Activated CD4-positive, alpha-beta memory T cell treated with anti-CD3 and anti-CD28 coated beads for 36 hours (primary cell): ENCODE results near the gene MLLT6. TPM values are rescaled to one million over a fixed set of nuclear protein-coding genes. Genes with fewer than 3 reads are reported as not detected.
A peak's percentile ranks its signal among the peaks of the same experiment; 100 is the strongest.
"Not testable (repeated sequence)": the region's sequence is repeated elsewhere in the genome, so short reads cannot be mapped to it uniquely, and the experiment has no call there.

Experiments used
- CTCF ChIA-PET: fragments of 350-600 bp; sonication (Branson Sonifier 250); formaldehyde crosslinking; loops from one replicate; lab custom pipeline; 2021; ENCODE audit warnings: antibody characterized with exemption, inconsistent platforms; lab: Charles Lee
- POLR2A ChIA-PET: fragments of 350-600 bp; sonication (Branson Sonifier 250); formaldehyde crosslinking; loops from one replicate; lab custom pipeline; 2021; ENCODE audit warnings: antibody characterized with exemption; lab: Charles Lee
- DNase-seq: peaks from one replicate; pipeline ENCODE4 v3.0.0-alpha.2; 2020
- H3K27ac Mint-ChIP-seq: one replicate; pipeline ENCODE4 v1.8.0; 2021; ENCODE audit warnings: mixed read lengths
- H3K27me3 Mint-ChIP-seq: one replicate; pipeline ENCODE4 v1.8.0; 2021; ENCODE audit warnings: mixed read lengths
- H3K36me3 Mint-ChIP-seq: one replicate; pipeline ENCODE4 v1.8.0; 2021; ENCODE audit warnings: mixed read lengths
- H3K4me1 Mint-ChIP-seq: one replicate; pipeline ENCODE4 v1.8.0; 2021; ENCODE audit warnings: low read depth, mixed read lengths
- H3K4me3 Mint-ChIP-seq: one replicate; pipeline ENCODE4 v1.8.0; 2021; ENCODE audit warnings: mild to moderate bottlenecking, mixed read lengths
- H3K9me3 Mint-ChIP-seq: one replicate; pipeline ENCODE4 v1.8.0; 2021; ENCODE audit warnings: mixed read lengths
- intact Hi-C: fragments of 100-400 bp; cut with micrococcal nuclease; formaldehyde crosslinking; loops from one replicate; pipeline ENCODE4 v1.15.1; 2023
- total RNA-seq, 2 experiments: library from RNA; stranded (reverse); gene quantifications; one replicate each; pipeline ENCODE4 v1.2.3, GENCODE V29; 2021

Gene MLLT6
- total RNA-seq, 2 experiments from 2014 or later: 204 to 221 TPM

DNA sequence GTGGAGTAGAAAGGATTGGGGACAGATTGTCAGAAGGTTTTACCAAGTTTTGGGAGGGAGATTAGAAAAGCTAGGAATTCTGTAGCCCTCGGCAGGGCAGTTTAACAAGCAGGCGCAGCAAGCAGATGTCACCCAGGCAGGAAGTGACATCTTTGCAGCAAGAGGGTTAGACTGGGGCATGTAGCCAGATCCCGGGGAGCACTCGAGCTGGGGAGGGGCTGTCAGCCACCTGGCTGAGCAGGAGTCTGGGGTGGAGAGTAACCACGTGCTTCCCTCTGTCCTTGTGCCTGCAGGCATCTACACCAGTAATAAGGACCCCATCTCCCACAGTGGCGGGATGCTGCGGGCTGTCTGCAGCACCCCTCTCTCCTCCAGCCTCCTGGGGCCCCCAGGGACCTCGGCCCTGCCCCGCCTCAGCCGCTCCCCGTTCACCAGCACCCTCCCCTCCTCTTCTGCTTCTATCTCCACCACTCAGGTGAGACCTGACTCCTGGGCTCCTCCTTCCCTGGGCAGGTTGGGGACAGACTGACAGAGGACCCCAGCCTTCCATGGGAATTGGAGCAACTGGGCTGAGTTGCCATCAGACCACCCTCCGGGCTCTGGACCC, 12.2 kb downstream of the MLLT6 start:
- DNase-seq: no peak
- ChIA-PET POLR2A (interaction anchor here (1.5 to 3.1 kb wide), 3 partner anchors 11 to 16 kb away, joined by 4 to 34 read pairs (median 10); partner anchors contain the start of gene MLLT6), CTCF (interaction anchor here (1.1 to 2.0 kb wide), 4 partner anchors 11 to 42 kb away, joined by 3 to 11 read pairs (median 8); partner anchors contain the start of gene EPOP)
- peaks cover 48% of the 10 kb centered on the region for H3K4me1 Mint-ChIP-seq
- intact Hi-C loops: no loop called here
- H3K27me3 Mint-ChIP-seq: no peaks in the 10 kb centered on the region
- peaks cover 54% of the 10 kb centered on the region for H3K36me3 Mint-ChIP-seq
- no peaks in the 10 kb centered on the region for H3K9me3 Mint-ChIP-seq
- peak overlapping the region; percentile 1 for H3K27ac Mint-ChIP-seq
- H3K4me3 Mint-ChIP-seq: no peak overlapping the region

DNA sequence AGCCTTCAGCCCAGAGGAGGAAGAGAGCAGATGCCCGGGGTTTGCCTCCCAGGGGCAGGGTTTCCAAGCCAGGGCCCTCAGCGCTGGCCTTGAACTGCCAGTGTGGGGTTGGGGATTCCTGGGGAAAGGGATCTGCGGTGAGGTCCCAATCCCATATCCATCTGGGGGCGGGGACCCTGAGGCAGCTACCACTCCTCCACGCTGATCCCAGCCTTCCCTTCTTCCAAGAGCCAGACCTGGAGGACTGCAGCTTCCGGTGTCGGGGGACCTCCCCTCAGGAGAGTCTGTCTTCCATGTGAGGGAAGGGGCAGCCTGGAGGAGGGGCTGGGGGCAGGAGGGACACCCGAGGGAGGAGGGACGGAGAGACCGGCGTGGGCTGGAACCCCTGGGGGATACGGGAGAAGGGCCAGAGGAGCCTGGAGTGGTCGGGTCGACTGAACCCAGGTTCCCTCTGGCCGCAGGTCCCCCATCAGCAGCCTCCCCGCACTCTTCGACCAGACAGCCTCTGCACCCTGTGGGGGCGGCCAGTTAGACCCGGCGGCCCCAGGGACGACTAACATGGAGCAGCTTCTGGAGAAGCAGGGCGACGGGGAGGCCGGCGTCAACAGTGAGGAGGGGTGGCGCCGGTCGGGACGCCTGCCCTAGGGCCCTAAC, 14.3 kb downstream of the MLLT6 start:
- ChIA-PET CTCF (interaction anchor here (1.0 to 2.0 kb wide), 8 partner anchors 9 to 43 kb away, joined by 3 to 6 read pairs (median 6); no protein-coding TSS in a partner anchor), POLR2A (interaction anchor here (1.0 to 1.7 kb wide), 3 partner anchors 8 to 12 kb away, joined by 3 to 9 read pairs (median 4); no protein-coding TSS in a partner anchor)
- intact Hi-C loops: no loop called here
- H3K9me3 Mint-ChIP-seq: no peaks in the 10 kb centered on the region
- H3K27ac Mint-ChIP-seq: peak overlapping the region; percentile 50
- peaks cover 47% of the 10 kb centered on the region for H3K4me1 Mint-ChIP-seq
- H3K4me3 Mint-ChIP-seq: no peak overlapping the region
- peaks cover 47% of the 10 kb centered on the region for H3K36me3 Mint-ChIP-seq
- no peaks in the 10 kb centered on the region for H3K27me3 Mint-ChIP-seq
- no peak for DNase-seq

DNA sequence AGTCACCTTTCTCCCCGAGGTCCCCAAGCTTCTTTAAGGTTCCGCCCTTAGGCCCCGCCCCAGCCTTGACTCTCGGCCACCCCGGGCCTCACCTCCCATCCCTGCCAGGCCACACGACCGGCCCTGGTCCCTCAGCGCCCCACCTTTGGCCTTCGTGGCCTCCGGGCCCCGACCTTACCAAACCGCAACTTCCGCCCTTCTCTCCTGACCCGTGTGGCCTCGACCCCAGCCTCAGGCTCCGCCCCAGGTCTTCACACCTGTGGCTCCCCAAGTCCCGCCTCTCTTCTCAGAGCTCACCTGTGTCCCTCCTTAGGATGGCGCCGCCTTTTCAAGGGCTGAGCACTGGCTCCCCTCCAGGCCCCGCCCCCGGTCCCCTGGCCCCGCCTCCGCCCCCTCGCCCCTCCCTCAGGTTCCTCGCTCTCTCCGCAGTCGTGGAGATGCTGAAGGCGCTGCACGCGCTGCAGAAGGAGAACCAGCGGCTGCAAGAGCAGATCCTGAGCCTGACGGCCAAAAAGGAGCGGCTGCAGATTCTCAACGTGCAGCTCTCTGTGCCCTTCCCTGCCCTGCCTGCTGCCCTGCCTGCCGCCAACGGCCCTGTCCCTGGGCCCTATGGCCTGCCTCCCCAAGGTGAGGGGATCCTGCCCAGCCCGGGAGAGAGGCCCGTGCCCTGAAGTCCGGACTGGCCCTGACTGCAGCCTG, 15.0 kb downstream of the MLLT6 start:
- POLR2A ChIA-PET: no interaction called here
- H3K27me3 Mint-ChIP-seq: no peaks in the 10 kb centered on the region
- peaks cover 44% of the 10 kb centered on the region for H3K4me1 Mint-ChIP-seq
- no peak overlapping the region for H3K27ac Mint-ChIP-seq
- intact Hi-C loops: no loop called here
- H3K9me3 Mint-ChIP-seq: no peaks in the 10 kb centered on the region
- H3K36me3 Mint-ChIP-seq: peaks cover 45% of the 10 kb centered on the region
- CTCF ChIA-PET: interaction anchor here (1.0 to 2.0 kb wide), 2 partner anchors 15 to 43 kb away, joined by 3 to 6 read pairs; no protein-coding TSS in a partner anchor
- H3K4me3 Mint-ChIP-seq: no peak overlapping the region
- no peak for DNase-seq

DNA sequence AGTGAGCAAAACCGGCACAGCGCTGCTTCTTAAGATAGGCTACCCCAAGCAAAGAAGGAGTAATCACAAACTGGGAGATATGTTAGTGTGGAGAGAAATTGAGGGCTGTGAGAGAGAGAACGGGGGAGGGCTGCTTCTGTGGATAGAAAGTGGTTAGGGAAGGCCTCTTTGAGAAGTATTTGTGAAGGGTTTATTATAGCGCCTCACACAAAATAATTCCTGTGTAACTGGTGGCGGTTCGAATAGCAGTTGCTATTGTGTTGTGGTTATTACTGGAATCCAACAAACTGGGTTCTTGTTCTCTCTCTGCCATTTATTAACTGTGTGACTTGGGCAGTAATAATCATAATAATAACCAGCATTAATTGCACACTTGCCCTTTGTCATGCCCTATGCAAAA, 15.9 kb downstream of the MLLT6 start:
- intact Hi-C loops: no loop called here
- ChIA-PET CTCF (no interaction called here), POLR2A (interaction anchor here (1.3 kb wide), 1 partner anchor 15 kb away, joined by 3 read pairs; no protein-coding TSS in a partner anchor)
- Mint-ChIP-seq H3K9me3 (no peaks in the 10 kb centered on the region), H3K4me3 (no peak overlapping the region), H3K4me1 (peaks cover 43% of the 10 kb centered on the region), H3K36me3 (peaks cover 39% of the 10 kb centered on the region), H3K27me3 (no peaks in the 10 kb centered on the region), H3K27ac (no peak overlapping the region)
- DNase-seq: no peak

DNA sequence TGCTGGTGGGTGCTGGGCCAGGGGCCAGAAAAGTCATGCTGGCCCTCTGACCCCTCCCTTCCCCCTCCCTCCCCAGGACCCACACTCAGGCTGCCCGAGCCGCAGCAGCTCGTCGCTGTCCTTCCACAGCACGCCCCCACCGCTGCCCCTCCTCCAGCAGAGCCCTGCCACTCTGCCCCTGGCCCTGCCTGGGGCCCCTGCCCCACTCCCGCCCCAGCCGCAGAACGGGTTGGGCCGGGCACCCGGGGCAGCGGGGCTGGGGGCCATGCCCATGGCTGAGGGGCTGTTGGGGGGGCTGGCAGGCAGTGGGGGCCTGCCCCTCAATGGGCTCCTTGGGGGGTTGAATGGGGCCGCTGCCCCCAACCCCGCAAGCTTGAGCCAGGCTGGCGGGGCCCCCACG, 16.7 kb downstream of the MLLT6 start:
- no peaks in the 10 kb centered on the region for H3K27me3 Mint-ChIP-seq
- CTCF ChIA-PET: no interaction called here

DNA sequence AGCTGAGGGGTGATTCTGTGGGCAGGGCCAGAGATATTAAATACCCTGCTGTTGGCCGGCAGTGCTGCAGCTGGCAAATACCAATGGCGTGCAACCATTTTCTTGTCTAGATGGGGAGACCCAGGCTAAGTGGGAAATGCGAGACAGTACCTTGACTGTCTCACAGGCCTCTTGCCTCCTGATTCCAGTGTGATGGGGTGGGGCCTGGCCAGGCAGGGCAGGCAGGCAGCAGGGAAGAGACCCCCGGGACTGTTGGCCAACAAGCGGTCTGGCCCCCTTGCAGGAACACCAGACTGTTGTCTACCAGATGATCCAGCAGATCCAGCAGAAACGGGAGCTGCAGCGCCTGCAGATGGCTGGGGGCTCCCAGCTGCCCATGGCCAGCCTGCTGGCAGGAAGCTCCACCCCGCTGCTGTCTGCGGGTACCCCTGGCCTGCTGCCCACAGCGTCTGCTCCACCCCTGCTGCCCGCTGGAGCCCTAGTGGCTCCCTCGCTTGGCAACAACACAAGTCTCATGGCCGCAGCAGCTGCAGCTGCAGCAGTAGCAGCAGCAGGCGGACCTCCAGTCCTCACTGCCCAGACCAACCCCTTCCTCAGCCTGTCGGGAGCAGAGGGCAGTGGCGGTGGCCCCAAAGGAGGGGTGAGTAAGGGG, 19.4 kb downstream of the MLLT6 start:
- no peaks in the 10 kb centered on the region for H3K9me3 Mint-ChIP-seq
- H3K4me3 Mint-ChIP-seq: no peak overlapping the region
- H3K27ac Mint-ChIP-seq: peak overlapping the region; percentile 60
- ChIA-PET POLR2A (interaction anchor here (2.9 kb wide), 1 partner anchor 23 kb away, joined by 10 read pairs; no protein-coding TSS in a partner anchor), CTCF (interaction anchor here (2.6 kb wide), 1 partner anchor 11 kb away, joined by 9 read pairs; no protein-coding TSS in a partner anchor)
- no peaks in the 10 kb centered on the region for H3K27me3 Mint-ChIP-seq
- peaks cover 30% of the 10 kb centered on the region for H3K36me3 Mint-ChIP-seq
- peaks cover 64% of the 10 kb centered on the region for H3K4me1 Mint-ChIP-seq
- no peak for DNase-seq
- intact Hi-C loops: no loop called here

More for the DNA sequence above, 16.7 kb downstream of the MLLT6 start:
- intact Hi-C loops: no loop called here
- no peak overlapping the region for H3K4me3 Mint-ChIP-seq
- H3K4me1 Mint-ChIP-seq: peaks cover 46% of the 10 kb centered on the region
- no peak overlapping the region for H3K27ac Mint-ChIP-seq
- no peak for DNase-seq
- POLR2A ChIA-PET: interaction anchor here (0.7 to 1.3 kb wide), 2 partner anchors 15 to 16 kb away, joined by 3 read pairs; no protein-coding TSS in a partner anchor
- peaks cover 37% of the 10 kb centered on the region for H3K36me3 Mint-ChIP-seq
- no peaks in the 10 kb centered on the region for H3K9me3 Mint-ChIP-seq

DNA sequence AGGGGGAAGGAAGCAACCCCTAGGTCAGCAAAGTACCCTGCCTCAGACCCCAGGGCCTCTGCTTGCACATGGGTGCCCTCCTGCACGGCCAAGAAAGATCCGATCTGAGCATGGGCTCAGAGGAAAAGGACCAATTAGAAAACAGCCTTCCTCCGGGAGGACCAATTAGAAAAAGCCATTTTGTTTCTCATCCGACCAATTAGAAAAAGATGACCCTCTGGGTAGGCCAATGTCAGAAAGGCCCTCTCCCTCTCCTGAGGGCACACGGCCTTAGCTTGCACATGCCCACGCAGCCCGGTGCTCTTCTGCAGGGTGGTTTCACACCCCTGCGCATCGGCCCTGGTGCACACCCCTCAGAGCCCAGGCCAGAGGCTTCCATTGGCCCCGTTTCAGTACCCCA, 20.0 kb downstream of the MLLT6 start:
- intact Hi-C loops: no loop called here
- Mint-ChIP-seq H3K9me3 (no peaks in the 10 kb centered on the region), H3K4me3 (no peak overlapping the region), H3K27ac (peak overlapping the region; percentile 18), H3K4me1 (peaks cover 65% of the 10 kb centered on the region), H3K36me3 (peaks cover 28% of the 10 kb centered on the region), H3K27me3 (no peaks in the 10 kb centered on the region)
- ChIA-PET POLR2A (interaction anchor here (2.9 kb wide), 1 partner anchor 23 kb away, joined by 10 read pairs; no protein-coding TSS in a partner anchor), CTCF (interaction anchor here (2.6 kb wide), 1 partner anchor 10 kb away, joined by 9 read pairs; no protein-coding TSS in a partner anchor)
- DNase-seq: no peak

DNA sequence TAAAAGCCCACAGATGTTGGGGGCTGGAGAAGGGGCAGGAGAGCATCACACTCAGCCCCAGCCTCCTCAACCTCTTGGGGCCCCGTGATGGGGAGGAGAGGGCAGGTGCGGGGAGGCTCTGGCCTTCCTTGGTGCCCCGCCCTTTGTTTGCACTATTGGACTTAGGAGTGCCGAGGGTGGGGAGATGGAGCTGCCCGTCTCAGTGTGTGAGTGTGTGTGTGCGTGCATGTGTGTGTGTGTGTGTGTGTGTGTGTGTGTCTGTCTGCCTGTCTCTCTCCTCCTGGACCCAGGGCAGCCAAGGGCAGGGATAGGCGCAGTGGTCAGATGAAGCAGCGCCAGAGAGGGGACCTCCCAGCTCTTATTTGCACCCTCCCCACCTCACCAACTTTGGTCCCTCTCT, 21.1 kb downstream of the MLLT6 start:
- POLR2A ChIA-PET: interaction anchor here (3.5 to 6.6 kb wide), 2 partner anchors 23 to 50 kb away, joined by 16 to 116 read pairs; partner anchors contain the start of genes EPOP and MLLT6
- peaks cover 60% of the 10 kb centered on the region for H3K4me1 Mint-ChIP-seq

DNA sequence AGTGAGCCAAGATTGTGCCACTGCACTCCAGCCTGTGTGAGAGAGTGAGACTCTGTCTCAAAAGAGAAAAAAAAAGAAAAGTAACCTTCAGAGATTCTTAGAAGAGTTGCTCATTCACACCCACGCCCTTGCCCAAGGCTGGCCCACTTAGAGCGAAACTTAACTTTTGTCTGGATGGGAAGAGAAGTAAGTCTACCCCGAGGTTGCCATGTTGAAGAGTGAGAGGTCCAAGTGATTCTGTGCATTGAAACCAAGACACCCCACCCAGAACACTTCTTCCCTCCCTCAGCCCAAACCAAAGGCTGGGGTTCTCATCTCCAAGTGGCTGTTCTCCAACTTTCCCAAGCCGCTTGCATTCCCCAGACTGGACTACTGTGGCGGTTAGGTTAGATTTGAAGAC, 22.7 kb downstream of the MLLT6 start:
- Mint-ChIP-seq H3K4me1 (peaks cover 68% of the 10 kb centered on the region), H3K36me3 (peaks cover 21% of the 10 kb centered on the region), H3K4me3 (peak overlapping the region; percentile 73), H3K9me3 (no peaks in the 10 kb centered on the region), H3K27ac (peak overlapping the region; percentile 98), H3K27me3 (no peaks in the 10 kb centered on the region)
- DNase-seq: peak; percentile 94
- ChIA-PET CTCF (interaction anchor here (1.1 to 3.0 kb wide), 8 partner anchors 9 to 143 kb away, joined by 3 to 21 read pairs (median 8); partner anchors contain the start of genes EPOP, LASP1 and PSMB3), POLR2A (interaction anchor here (0.9 to 6.6 kb wide), 6 partner anchors 9 to 52 kb away, joined by 3 to 116 read pairs (median 10); partner anchors contain the start of genes EPOP and MLLT6)
- intact Hi-C loops: loop anchor here (1.0 kb wide), 3 partner anchors 21 to 26 kb away; partner anchors contain the start of gene PSMB3

More for the DNA sequence above, 21.1 kb downstream of the MLLT6 start:
- H3K4me3 Mint-ChIP-seq, DNase-seq, intact Hi-C loops, H3K27me3 Mint-ChIP-seq, H3K9me3 Mint-ChIP-seq: not testable (repeated sequence)
- CTCF ChIA-PET: interaction anchor here (0.9 to 3.0 kb wide), 2 partner anchors 9 to 19 kb away, joined by 3 to 9 read pairs; no protein-coding TSS in a partner anchor
- Mint-ChIP-seq H3K27ac (peak overlapping the region; percentile 84), H3K36me3 (peaks cover 23% of the 10 kb centered on the region)

DNA sequence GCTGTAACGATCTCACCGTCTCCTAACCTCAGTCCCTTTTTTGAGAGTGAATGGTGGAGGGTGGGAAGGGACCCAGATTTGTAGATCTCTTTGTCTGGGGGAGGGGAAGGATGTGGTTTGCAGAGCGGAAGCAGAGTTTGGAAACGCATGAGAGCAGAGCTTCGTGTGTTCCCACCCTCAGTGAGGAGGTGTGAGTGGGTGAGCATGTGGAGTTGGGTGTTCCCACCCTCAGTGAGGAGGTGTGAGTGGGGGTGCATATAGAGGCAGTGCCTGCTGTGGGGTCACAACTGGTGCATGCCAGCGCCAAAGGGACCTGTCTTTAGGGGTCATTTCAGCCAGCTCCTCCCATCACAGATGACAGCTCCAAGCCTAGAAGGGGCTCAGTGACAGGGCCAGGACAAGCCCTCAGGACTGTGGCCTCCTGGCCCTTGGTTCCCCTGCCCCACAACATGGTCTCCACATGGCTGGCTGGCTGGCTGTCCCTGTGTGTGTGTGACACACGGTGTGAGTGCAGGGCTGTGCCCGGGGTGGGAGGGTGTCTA, 23.3 kb downstream of the MLLT6 start:
- intact Hi-C loops: loop anchor here (1.0 kb wide), 1 partner anchor 22 kb away; no protein-coding TSS in a partner anchor
- peaks cover 24% of the 10 kb centered on the region for H3K36me3 Mint-ChIP-seq
- peak overlapping the region; percentile 73 for H3K4me3 Mint-ChIP-seq
- peaks cover 70% of the 10 kb centered on the region for H3K4me1 Mint-ChIP-seq
- H3K27ac Mint-ChIP-seq: peak overlapping the region; percentile 98
- no peaks in the 10 kb centered on the region for H3K9me3 Mint-ChIP-seq
- CTCF ChIA-PET: interaction anchor here (0.8 to 3.0 kb wide), 14 partner anchors 10 to 169 kb away, joined by 3 to 21 read pairs (median 6); partner anchors contain the start of genes EPOP, LASP1, MLLT6 and PSMB3
- DNase-seq: peak; percentile 81
- H3K27me3 Mint-ChIP-seq: no peaks in the 10 kb centered on the region
- POLR2A ChIA-PET: interaction anchor here (0.6 to 6.6 kb wide), 9 partner anchors 10 to 201 kb away, joined by 3 to 116 read pairs (median 4); partner anchors contain the start of genes EPOP, MLLT6 and PSMB3
